ENCODE measurements around the gene IMPA2.
"Not testable (repeated sequence)": the region's sequence is repeated elsewhere in the genome, so short reads cannot be mapped to it uniquely, and the experiment has no call there.

IMPA2 gene

GRCh38 chr18:12028040-12028628 lies 46.8 kb downstream of the IMPA2 start:
- no peak for DNase-seq (ENCODE audit: low read depth in 3 of 3)

- no peak for DNase-seq (ENCODE audit: low read depth in 3 of 3)
These were observed 47.4 kb downstream of the IMPA2 start for GRCh38 chr18:12028674-12029073.

- no peak for DNase-seq (ENCODE audit: low read depth in 3 of 3)
These were observed 48.7 kb downstream of the IMPA2 start for GRCh38 chr18:12029786-12030584.

GRCh38 chr18:12030670-12031069 lies 49.4 kb downstream of the IMPA2 start:
- DNase-seq (ENCODE audit: low read depth in 3 of 3): no peak

GRCh38 chr18:12031181-12031580 lies 49.9 kb downstream of the IMPA2 start:
- DNase-seq (ENCODE audit: low read depth in 3 of 3): no peak

- DNase-seq (ENCODE audit: low read depth in 3 of 3): no peak
These were observed 50.5 kb downstream of the IMPA2 start for GRCh38 chr18:12031846-12032245.

- no peak for DNase-seq (ENCODE audit: low read depth in 3 of 3)
These were observed 51.7 kb downstream of the IMPA2 start for GRCh38 chr18:12032786-12033642.

- no peak for DNase-seq (ENCODE audit: low read depth in 3 of 3)
These were observed 52.3 kb downstream of the IMPA2 start for GRCh38 chr18:12033643-12034025.

- no peak for DNase-seq (ENCODE audit: low read depth in 3 of 3)
These were observed 53.2 kb downstream of the IMPA2 start for GRCh38 chr18:12034241-12035100.

GRCh38 chr18:12035481-12035880 lies 54.2 kb downstream of the IMPA2 start:
- DNase-seq (ENCODE audit: low read depth in 3 of 3): no peak

- DNase-seq (ENCODE audit: low read depth in 3 of 3): no peak
These were observed 55.0 kb downstream of the IMPA2 start for GRCh38 chr18:12036201-12036751.

GRCh38 chr18:12038082-12038638 lies 56.9 kb downstream of the IMPA2 start:
- peak in 2 of 3 donors; percentile 21 for DNase-seq (ENCODE audit: low read depth in 3 of 3)

- DNase-seq (ENCODE audit: low read depth in 3 of 3): peak; percentile 42 to 62 (median 43)
These were observed 57.6 kb downstream of the IMPA2 start for GRCh38 chr18:12038639-12039539.

- DNase-seq (ENCODE audit: low read depth in 3 of 3): not testable (repeated sequence)
These were observed 58.2 kb downstream of the IMPA2 start for GRCh38 chr18:12039540-12039930.

- DNase-seq (ENCODE audit: low read depth in 3 of 3): no peak
These were observed 60.3 kb downstream of the IMPA2 start for GRCh38 chr18:12041561-12041960.

- no peak for DNase-seq (ENCODE audit: low read depth in 3 of 3)
These were observed 62.5 kb downstream of the IMPA2 start for GRCh38 chr18:12043811-12044210.

GRCh38 chr18:12044591-12044990 lies 63.3 kb downstream of the IMPA2 start:
- DNase-seq (ENCODE audit: low read depth in 3 of 3): no peak

GRCh38 chr18:12046046-12046750 lies 64.9 kb downstream of the IMPA2 start:
- DNase-seq (ENCODE audit: low read depth in 3 of 3): no peak

- no peak for DNase-seq (ENCODE audit: low read depth in 3 of 3)
These were observed 65.5 kb downstream of the IMPA2 start for GRCh38 chr18:12046751-12047335.
